Measurements from ENCODE around the gene NEDD4L.
"Not testable (repeated sequence)": the region's sequence is repeated elsewhere in the genome, so short reads cannot be mapped to it uniquely, and the experiment has no call there.

NEDD4L gene

DNA sequence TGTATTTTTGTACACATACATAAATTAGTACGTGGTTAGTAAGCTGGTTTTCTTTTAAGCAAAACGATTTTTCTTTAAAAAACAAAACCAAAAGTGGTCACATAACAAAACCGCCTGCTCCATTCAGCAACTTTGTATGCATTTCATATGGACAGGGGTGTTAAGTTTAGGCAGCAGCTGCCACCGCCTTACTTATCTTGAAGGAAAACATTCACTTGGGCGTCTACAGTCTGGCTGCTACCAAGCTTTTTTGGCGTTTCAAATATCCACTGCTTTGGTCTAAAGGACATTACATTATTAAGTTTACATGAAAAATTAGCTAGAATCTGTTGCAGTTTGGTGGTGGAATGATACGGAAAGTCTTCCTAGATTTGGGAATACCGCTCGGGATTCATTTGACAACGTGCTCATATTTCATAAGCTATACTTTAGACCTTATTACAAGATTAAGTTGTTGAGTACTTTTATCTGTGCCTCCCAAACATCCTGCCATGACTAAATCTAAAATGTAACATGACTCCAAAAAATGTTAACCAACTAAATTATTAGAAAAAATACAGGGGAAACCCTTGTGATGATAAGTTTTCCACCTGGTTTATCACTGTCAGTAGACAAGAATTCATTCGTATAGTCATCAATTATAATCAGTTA lies 214.8 kb downstream of the NEDD4L start:
- FAIRE-seq, result no peak
- DNase-seq (ENCODE audit: low spot score), result no peak

DNA sequence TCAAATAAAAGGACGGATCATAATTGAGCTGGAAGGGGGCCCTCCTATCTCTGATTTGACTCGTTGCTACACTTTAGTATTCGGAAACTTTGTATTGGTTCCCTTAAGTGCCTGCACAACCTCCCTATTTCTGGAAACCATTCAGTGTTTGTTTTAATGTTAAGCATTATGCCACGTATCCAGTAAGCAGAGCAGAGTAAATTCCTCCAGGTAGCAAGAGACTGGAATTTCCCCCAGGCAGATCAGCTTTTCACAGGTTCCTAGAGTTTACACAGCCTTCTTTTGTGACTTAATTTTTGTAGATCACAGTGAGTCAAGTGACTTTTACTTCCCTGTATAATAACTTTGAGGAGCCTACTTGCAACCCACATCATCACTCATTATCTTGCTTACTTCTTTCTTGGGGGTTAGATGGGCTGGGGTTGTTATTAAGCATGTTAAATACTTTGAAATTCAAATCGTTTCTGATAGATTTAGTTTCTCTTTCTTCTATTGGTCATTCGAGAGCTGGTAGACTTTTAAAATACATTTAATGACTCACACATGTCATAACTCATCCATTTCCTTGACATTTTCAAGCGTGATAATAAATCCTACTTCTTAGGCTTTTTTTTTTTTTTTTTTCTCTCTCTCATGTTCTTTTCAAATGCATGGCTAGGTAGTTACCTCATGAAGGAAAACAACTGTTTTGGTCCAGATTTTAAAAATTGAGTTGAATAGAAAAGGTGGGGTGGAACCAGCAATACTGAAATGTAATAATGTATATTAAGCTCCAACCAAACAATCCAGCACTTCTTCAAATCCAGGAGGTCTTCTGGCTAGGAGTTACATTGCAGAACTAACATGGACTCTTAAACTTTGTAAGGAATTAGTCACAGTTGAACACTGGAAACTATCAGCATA lies 219.3 kb downstream of the NEDD4L start:
- FAIRE-seq (peak; percentile 89), DNase-seq (ENCODE audit: low spot score) (peak; percentile 56)

DNA sequence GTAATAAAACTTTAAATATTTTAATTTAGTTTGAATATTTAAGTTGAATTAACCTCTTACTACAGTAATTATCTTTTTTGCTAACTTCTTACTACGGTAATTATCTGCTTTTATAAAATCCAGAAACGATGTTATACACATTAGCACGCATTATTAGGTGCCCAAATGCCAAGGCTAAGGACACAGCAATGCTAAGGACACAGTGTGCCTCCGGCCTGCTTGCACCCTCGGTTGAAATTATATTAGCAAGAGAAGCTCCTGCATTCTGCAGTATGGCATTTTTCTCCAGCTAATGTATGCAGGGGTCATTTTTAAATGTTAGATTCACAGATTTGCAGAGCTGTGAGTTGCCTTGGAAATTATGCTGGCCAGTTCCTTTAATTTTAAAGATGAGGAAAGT lies 220.0 kb downstream of the NEDD4L start:
- FAIRE-seq (no peak), DNase-seq (ENCODE audit: low spot score) (no peak)

DNA sequence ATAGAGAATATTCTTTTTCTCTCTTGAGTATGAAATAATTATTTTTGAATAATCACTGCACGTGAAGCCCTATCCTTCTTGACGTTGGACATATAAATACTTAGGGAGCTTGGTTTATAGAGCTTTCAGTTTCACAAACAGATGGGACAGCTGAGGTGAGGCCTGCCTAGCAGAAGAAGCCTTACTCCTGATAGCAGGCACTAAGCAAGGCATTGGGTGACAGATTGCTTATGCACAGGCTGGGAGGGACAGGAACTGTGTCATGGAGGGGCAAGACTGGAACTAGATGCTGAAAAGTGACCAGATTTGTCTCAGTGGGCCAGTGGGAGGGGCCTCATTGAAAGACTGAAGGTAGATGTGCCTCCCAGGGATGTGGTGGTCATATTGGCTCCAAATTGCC lies 220.8 kb downstream of the NEDD4L start:
- FAIRE-seq (no peak), DNase-seq (ENCODE audit: low spot score) (no peak)

DNA sequence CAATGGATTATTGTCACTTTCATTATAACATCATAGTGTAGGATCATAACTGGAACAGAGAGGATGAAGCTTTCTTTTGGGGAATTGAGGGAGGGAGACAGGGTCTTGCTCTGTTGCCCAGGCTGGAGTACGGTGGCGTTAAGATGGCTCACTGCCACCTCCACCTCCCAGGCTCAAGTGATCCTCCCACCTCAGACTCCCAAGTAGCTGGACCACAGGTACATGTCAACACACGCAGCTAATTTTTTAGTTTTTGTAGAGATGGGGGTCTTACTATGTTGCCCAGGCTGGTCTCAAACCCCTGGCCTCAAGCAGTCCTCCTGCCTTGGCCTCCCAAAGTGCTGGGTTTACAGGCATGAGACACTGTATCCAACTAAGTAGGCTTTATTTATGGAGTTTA lies 221.5 kb downstream of the NEDD4L start:
- not testable (repeated sequence) for DNase-seq (ENCODE audit: low spot score); FAIRE-seq

DNA sequence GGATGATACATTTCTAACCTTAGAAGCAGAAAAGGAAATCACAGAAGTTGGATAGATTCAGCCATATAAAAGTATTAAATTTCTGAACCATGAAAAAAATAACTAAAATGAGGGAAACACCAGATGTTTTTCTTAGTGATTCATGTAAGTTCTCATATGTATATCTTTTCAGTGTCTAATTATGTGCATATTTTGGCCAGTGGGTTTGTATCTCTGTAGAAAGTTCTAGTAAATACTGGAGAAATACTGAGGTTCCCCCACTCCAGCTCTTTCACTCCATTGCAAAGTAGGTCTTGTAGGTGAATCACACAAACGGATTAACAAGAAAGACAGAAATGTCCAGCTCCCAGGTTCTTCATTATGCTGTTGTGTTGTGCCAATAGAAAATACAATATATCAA lies 222.3 kb downstream of the NEDD4L start:
- FAIRE-seq (no peak), DNase-seq (ENCODE audit: low spot score) (no peak)

DNA sequence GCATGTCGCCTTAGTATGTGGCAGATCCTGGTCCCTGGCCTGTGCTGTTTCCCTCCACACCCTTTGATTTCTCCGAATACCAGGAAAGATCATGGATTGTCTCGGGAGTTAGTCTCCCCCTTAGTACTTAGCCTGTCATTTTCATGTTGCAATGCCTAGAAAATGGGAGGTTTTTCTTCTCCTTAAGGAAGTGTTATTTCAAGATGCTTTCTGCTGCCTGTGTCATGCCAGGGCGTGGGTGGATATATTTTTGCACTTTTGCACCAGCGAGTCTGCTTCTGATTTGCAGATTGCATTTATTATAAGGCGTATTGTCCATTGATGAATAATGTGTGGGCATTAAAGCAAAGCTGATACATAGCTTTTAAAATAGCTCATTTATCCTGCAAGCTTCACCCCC lies 223.5 kb downstream of the NEDD4L start:
- no peak for DNase-seq (ENCODE audit: low spot score)
- no peak for FAIRE-seq

DNA sequence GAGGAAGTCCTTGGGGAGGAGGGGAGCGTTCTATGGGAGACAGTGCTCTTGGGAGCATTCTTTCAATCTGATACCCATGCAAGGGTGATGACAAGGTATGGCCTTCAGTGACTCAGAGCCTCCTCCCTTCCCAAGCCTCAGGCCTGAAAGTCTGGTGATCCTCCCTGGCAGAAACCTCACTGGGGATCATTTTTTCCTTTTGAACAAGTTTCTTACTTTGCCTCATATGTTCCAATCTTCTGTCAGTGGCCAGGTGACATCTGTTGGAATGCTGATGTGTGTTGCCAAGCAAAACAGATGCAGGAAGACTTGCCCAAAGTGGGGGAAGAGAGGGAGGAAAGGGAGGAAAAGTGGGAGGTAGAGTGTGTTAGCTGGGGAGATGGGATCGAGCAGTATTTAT lies 224.8 kb downstream of the NEDD4L start:
- FAIRE-seq (no peak), DNase-seq (ENCODE audit: low spot score) (peak; percentile 73)

DNA sequence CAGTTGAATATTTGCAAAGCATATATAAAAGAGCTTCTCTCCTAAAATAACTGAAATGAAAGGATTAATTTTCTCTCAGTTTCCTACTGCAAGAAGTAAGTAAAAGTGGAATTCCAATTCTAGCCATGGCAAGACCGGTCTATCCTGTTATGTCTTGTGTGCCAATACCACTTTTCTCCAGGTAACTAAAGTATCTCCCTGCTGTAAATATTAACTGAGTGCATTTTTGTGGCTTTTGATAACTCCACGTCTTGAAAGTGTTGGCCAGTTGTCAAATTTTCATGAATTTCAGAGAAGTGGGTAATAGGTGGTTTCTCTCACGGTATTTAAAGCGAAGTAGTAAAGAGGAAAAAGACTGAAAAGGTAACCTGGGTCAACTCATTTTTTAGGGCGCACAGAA lies 225.9 kb downstream of the NEDD4L start:
- peak; percentile 75 for DNase-seq (ENCODE audit: low spot score)
- FAIRE-seq, result peak; percentile 96

DNA sequence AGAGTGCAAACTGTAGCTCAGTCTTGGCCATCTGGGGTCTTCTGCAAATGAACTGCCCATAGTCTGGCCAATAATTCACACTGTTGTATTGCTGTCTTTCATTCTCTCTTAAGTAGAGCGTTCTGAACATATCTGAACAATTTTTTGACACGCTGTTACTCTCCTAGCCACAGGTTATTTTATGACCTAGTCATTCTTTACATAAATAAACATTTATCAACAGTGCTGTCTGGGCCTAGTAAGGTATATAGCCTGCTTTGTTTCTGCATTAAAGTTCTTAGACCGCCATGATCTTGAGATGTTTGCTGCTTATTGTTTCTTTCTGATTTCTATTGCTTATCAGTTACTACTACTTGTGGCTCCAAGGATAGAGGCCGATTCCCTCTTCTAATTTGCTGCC lies 226.4 kb downstream of the NEDD4L start:
- DNase-seq (ENCODE audit: low spot score) (no peak), FAIRE-seq (no peak)

DNA sequence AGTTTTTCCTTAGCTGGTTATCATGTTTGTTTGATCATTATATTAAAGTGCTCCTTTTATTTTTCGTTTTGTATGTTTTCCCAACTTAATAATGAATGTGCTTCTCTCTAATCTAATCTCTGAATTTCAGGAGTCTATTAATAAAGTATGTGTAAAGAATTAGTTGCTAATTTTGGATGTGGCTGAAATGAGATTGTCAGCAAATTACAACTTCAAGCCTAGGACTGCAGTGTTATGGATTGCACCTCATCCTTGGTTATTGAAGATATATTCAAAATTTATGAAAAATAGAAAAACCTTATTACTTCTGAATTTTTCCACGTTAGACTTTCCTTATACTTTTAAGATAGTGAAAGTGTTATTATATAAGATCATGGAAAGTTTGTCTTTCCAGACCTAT lies 227.7 kb downstream of the NEDD4L start:
- DNase-seq (ENCODE audit: low spot score), result no peak
- no peak for FAIRE-seq

DNA sequence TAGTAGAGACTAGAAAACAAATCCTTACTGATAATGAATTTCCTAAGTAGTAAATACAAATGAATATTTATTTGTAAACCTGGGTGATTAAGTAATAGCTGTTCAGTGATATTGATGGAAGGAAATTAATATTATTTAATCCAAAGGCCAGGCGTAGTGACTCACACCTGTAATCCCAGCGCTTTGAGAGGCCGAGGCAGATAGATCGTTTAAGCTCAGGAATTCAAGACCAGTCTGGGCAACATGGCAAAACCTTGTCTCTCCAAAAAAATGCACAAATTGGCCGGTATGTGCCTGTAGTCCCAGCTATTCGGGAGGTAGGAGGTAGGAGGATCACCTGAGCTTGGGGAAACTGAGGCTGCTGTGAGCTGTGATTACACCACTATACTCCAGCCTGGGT lies 228.2 kb downstream of the NEDD4L start:
- FAIRE-seq, result no peak
- no peak for DNase-seq (ENCODE audit: low spot score)

DNA sequence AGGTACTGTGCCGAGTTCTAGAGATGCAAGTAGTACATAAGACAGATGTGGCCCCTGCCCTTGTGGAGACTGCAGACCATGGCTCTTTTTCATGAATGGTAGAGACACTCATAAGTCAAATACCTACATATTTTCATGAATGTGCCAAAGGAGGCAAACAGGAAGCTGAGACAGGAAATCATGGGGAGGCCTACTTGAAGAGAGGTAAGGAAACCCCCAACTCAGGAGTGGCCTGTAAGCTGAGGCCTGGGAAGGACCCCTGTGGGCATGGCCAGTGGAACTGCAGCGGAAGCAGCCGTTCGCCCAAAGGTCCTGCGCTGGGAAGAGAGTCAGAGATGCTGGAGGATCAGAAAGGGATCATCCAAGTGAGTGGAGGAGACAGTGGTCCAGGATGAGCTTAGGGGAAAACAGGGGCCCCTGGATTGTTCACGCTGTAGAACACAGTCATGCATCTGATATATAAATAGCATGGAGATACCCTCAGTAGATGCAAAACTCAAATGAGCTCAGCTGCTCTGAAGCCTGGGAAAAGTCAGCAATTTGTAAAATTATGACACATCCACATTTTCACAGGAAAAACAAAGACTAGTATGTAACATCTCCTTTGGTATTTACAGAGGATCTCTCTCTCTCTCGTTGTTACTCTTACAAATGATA lies 228.9 kb downstream of the NEDD4L start:
- FAIRE-seq, result no peak
- DNase-seq (ENCODE audit: low spot score), result no peak

DNA sequence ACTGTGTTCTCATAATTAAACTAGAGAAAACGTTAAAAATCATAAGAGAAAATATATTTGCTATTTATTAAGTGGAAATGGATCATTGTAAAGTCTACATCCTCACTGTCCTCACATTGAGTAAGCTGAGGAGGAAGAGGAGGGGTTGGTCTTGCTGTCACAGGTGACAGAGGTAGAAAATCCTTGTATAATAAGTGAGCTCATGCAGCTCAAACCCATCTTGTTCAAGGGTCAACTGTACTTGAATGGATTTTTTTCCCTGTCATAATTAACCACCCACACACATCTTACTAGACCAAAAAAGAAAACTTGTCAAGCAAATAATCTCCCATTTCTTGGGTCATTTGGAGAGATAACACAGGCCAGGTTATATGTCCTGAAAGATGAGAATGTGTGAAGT lies 231.2 kb downstream of the NEDD4L start:
- FAIRE-seq (no peak), DNase-seq (ENCODE audit: low spot score) (no peak)

DNA sequence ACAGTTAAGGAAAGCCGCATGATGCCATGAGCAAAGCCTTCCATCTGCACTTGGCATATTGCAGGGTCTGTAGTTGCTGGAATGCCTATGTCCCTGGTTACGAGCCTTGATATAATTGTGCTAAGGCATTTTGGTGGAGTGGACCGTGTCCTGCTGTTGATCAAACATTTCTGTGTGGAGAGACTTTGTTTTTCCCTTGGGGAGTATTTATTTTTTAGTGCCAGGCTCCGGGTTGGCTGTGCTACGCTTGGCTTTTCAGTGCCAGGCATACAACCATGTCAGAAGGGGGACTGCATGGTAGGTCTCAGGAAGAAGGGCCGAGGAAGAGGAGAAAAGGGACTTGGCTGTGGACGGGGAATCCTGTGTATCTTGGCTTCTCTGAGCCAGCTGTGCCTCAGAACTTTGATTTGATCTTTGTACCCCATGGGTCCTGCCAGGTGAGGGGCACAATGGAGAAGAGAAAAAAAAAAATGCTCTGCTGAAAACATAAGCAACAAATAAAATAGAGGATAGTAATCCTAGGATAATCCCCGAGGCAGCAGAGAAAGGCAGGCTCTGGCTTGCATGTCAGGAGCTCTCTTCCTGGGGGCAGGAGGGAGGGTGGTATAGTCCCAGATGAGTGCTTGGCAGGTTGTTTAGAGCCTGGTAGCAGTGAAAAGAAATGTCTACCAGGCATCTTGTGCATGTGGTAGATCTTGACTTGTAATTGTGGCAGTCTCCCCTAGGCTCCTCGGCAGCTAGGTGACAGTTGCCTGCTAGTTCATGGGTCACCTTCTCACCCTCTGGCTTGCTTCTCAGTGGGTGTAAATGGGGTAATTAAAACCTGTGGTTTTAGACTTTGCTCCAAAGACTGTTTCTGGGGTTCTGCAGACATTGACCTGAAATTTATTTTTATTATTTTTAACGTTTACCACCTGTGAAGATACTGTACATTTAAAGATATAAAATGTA lies 233.0 kb downstream of the NEDD4L start:
- FAIRE-seq, result no peak

DNA sequence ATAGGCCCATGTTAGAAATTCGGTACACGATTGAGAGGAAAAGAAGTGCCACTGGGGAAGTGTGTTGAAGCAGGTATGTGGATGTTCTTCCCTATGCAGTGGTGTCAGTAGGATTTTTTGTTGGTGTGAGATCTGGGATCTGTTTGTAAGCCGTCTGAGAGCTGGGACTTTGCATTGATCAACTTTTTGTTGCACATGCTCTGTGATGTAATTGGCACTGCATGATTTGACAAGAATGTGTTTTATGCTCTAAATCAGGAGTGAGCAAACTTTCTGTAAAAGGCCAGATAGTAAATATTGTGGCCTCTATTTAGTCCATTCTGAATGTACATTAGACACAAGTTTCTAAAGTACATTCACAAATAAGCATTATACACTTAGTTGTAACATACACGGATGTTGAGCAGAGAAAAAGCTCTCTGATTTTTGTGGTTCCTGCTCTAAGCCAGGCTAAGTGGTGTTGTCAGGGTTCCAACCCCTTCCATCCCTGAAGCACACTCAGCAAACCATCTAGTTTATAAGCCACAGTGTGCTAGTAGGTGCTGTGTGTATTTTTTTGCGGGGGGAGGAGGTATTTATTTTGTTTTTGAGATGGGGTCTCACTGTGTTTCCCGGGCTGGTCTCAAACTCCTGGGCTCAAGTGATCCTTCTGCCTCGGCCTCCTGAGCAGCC lies 235.6 kb downstream of the NEDD4L start:
- DNase-seq (ENCODE audit: low spot score) (no peak), FAIRE-seq (no peak)

More for the DNA sequence above, 233.0 kb downstream of the NEDD4L start:
- DNase-seq (ENCODE audit: low spot score), result no peak

DNA sequence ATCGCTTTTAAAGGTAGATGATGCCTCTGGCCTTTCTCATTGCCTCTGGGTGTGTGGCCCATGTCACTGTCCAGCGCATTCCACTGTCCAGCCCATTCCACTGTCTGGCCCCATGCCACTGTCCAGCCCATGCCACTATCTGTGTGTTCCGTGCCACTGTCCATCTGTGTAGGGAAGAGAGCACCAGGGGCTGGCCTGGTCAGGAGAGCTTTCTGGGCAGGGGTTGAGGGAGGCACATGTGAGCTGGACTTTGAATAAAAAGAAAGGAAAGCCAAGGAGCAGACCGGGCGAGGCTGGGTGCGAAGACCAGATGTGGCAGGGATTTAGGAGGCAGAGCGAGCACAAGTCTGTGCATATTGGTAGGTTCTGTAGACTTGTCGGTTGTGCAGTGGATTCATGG lies 236.2 kb downstream of the NEDD4L start:
- no peak for FAIRE-seq

DNA sequence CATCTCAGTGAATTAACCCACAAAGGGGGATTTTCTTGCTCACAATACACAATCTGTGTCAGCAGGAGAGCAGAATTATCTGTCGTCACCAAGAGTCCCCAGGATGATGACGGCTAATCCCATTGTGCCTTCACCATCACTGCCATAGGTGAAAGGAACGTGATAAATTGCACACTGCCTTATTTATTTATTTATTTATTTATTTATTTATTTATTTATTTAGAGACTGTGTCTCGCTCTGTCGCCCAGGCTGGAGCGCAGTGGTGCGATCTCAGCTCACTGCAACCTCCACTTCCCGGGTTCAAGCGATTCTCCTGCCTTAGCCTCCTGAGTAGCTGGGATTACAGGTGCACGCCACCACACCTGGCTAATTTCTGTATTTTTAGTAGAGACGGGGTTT lies 238.8 kb downstream of the NEDD4L start:
- not testable (repeated sequence) for FAIRE-seq; DNase-seq (ENCODE audit: low spot score)

More for the DNA sequence above, 236.2 kb downstream of the NEDD4L start:
- DNase-seq (ENCODE audit: low spot score), result no peak

DNA sequence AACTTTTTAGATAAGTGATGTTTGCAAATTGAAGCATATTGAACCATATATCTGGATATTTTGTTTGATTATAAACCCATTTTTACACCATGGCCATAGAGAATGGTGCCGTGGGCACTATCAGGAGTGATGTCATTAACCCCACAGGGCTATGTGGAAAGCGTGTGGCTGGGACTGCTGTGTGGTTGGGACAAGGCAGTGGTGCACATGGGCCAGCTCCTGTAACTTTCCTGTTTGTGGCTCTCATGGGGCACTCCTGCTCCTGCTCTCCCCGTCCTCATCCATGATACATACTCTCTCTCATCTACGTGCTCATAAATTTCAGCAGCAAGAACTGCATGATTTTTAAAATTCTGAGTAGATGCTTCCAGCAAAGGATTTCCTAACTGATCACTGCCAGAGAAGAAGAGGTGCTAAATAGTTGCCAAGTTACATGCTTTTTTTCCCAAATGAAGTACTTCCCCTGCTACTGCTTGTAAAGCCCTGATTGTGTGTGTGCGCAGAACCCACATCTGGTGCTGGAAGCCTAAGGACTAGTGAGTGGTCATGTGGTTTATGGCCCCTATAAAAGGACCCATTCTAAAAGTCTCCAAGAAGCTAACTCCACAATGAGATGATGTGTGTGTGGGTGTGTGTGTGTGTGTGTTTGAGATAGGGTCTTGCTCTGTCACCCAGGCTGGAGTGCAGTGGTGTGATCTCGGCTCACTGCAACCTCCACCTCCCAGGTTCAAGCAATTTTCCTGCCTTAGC lies 240.8 kb downstream of the NEDD4L start:
- no peak for DNase-seq (ENCODE audit: low spot score)
- FAIRE-seq, result no peak
